ENCODE measurements around the gene ROBO2.

The ROBO2 gene

GRCh38 chr3:77526573-77527113 lies 486.7 kb downstream of the ROBO2 start:
- Histone ChIP-seq H3K9me3 (ENCODE audit: control insufficient read depth, insufficient read depth, low read depth, low read length) (no peaks in the 10 kb centered on the region), H3K4me3 (ENCODE audit: low read depth, low read length) (no peak overlapping the region), H3K4me1 (ENCODE audit: control insufficient read depth, insufficient read depth, low read length) (no peaks in the 10 kb centered on the region), H3K27ac (ENCODE audit: extremely low read depth, low read depth, low read length) (no peak overlapping the region), H3K36me3 (ENCODE audit: control insufficient read depth in 2 of 2, insufficient read depth in 1 of 2, low read length in 2 of 2) (no peaks in the 10 kb centered on the region)
- TF ChIP-seq ZNF416 (tag by site-specific recombination; IDR thresholded peaks at IDR 0.05) = no peak
- no peak for TF ChIP-seq WT1 (tag by site-specific recombination; IDR thresholded peaks at IDR 0.05)
- no peak for TF ChIP-seq ZNF354C (tag by site-specific recombination; IDR thresholded peaks at IDR 0.05; ENCODE audit: borderline replicate concordance, low read depth)
- TF ChIP-seq ZNF518A (tag by site-specific recombination; conservative IDR thresholded peaks at IDR 0.05; ENCODE audit: low read depth) = no peak
- TF ChIP-seq ZNF639 (tag by site-specific recombination; IDR thresholded peaks at IDR 0.05) = no peak
- no peak for TF ChIP-seq PRDM10 (tag by site-specific recombination; IDR thresholded peaks at IDR 0.05)
- no peak for TF ChIP-seq ZNF169 (tag by site-specific recombination; IDR thresholded peaks at IDR 0.05)
- no peak for TF ChIP-seq ZNF785 (tag by site-specific recombination; IDR thresholded peaks at IDR 0.05)
- no peak for TF ChIP-seq REPIN1 (tag by site-specific recombination; IDR thresholded peaks at IDR 0.05; ENCODE audit: low read depth)
- no peak for TF ChIP-seq ZNF341 (tag by site-specific recombination; IDR thresholded peaks at IDR 0.05; ENCODE audit: low read depth)
- TF ChIP-seq MEIS1 (CRISPR knock-in tag; IDR thresholded peaks at IDR 0.05; ENCODE audit: borderline replicate concordance) = no peak
- TF ChIP-seq SCRT2 (tag by site-specific recombination; IDR thresholded peaks at IDR 0.05) = no peak
- no peak for TF ChIP-seq ZNF324 (tag by site-specific recombination; IDR thresholded peaks at IDR 0.05)
- TF ChIP-seq HOXA7 (CRISPR knock-in tag; IDR thresholded peaks at IDR 0.05; ENCODE audit: borderline replicate concordance) = no peak
- TF ChIP-seq KLF17 (tag by site-specific recombination; IDR thresholded peaks at IDR 0.05) = no peak
- TF ChIP-seq ZFP3 (tag by site-specific recombination; IDR thresholded peaks at IDR 0.05; ENCODE audit: low read depth) = no peak
- no peak for TF ChIP-seq GLI4 (tag by site-specific recombination; IDR thresholded peaks at IDR 0.05)
- CTCF ChIA-PET = no interaction called here
- POLR2A ChIA-PET = no interaction called here

Measured in HEK293 (cell line).